ENCODE measurements around the gene GPS1. TPM values are rescaled to one million over a fixed set of nuclear protein-coding genes. Genes with fewer than 3 reads are reported as not detected.

The GPS1 gene
- polyA plus RNA-seq, 1 of the 3 experiments (the other 2 are of a cell fraction): 264 TPM

DNA sequence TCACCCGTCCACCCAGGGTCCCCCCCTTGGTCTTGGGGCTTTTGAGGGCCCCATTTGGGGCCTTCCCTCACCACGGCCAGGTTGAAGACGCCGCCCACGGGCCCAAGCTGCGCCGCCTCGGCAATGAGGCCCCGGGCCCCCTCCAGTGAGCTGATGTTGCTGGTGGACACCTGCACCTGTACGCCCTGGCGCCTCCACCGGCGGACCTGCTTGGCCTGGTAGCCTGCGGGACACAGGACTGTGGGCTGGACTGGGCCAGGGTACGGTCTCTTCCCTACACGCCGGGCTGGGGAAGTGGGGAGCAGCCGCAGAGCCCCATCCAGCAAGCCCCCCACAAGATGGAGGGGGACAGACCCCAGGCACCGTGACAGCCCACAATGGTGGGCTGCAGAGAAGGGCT, 30.8 kb downstream of the GPS1 start:
- no peak overlapping the region for H3K4me2 ChIP-seq
- POLR2A ChIA-PET: interaction anchor here (0.7 kb wide), 1 partner anchor 23 kb away, joined by 3 read pairs; no protein-coding TSS in a partner anchor
- WGBS (ENCODE audit: low lambda C conversion rate): 98% methylated on average over 19 of the region's 19 CpGs
- no peaks in the 10 kb centered on the region for H3K79me2 ChIP-seq (ENCODE audit: insufficient read depth)
- H3K9ac ChIP-seq: no peak overlapping the region
- no peaks in the 10 kb centered on the region for H3K9me2 ChIP-seq
- CTCF ChIA-PET: interaction anchor here (1.2 to 2.6 kb wide), 3 partner anchors 20 to 123 kb away, joined by 3 to 12 read pairs (median 4); no protein-coding TSS in a partner anchor
- DNase-seq: no peak
- H2AFZ ChIP-seq (ENCODE audit: low read depth): no peak overlapping the region
- H3K4me3 ChIP-seq (ENCODE audit: low read depth in 2 of 2, low read length in 1 of 2): no peak overlapping the region
- no peaks in the 10 kb centered on the region for H4K20me1 ChIP-seq (ENCODE audit: insufficient read depth)
- no peak overlapping the region for H3K27ac ChIP-seq (ENCODE audit: low read depth in 2 of 2, low read length in 1 of 2)
- TF ChIP-seq RAD21 (IDR thresholded peaks at IDR 0.05; ENCODE audit: low read length) (no peak), NFIC (IDR thresholded peaks at IDR 0.05; ENCODE audit: borderline replicate concordance) (no peak), MEF2A (IDR thresholded peaks at IDR 0.05; ENCODE audit: borderline replicate concordance, low read depth) (no peak), MXI1 (IDR thresholded peaks at IDR 0.05; ENCODE audit: low read depth, low read length) (no peak), EP300 (IDR thresholded peaks at IDR 0.05; ENCODE audit: borderline replicate concordance in 1 of 2, low read depth in 1 of 2, low read length in 1 of 2) (no peak), GATA2 (CRISPR knock-in tag; IDR thresholded peaks at IDR 0.05) (no peak), YY1 (IDR thresholded peaks at IDR 0.05; ENCODE audit: low read depth) (no peak), POLR2AphosphoS5 (IDR thresholded peaks at IDR 0.05; ENCODE audit: low read depth, low read length) (no peak), SIN3A (IDR thresholded peaks at IDR 0.05; ENCODE audit: borderline replicate concordance, low read depth, low read length) (no peak), GABPA (IDR thresholded peaks at IDR 0.05; ENCODE audit: low read depth) (no peak), EZH2phosphoT487 (IDR thresholded peaks at IDR 0.05; ENCODE audit: borderline replicate concordance, low read depth) (no peak)
- TF ChIP-seq, protein P1, sequence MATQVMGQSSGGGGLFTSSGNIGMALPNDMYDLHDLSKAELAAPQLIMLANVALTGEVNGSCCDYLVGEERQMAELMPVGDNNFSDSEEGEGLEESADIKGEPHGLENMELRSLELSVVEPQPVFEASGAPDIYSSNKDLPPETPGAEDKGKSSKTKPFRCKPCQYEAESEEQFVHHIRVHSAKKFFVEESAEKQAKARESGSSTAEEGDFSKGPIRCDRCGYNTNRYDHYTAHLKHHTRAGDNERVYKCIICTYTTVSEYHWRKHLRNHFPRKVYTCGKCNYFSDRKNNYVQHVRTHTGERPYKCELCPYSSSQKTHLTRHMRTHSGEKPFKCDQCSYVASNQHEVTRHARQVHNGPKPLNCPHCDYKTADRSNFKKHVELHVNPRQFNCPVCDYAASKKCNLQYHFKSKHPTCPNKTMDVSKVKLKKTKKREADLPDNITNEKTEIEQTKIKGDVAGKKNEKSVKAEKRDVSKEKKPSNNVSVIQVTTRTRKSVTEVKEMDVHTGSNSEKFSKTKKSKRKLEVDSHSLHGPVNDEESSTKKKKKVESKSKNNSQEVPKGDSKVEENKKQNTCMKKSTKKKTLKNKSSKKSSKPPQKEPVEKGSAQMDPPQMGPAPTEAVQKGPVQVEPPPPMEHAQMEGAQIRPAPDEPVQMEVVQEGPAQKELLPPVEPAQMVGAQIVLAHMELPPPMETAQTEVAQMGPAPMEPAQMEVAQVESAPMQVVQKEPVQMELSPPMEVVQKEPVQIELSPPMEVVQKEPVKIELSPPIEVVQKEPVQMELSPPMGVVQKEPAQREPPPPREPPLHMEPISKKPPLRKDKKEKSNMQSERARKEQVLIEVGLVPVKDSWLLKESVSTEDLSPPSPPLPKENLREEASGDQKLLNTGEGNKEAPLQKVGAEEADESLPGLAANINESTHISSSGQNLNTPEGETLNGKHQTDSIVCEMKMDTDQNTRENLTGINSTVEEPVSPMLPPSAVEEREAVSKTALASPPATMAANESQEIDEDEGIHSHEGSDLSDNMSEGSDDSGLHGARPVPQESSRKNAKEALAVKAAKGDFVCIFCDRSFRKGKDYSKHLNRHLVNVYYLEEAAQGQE (IDR thresholded peaks at IDR 0.05; ENCODE audit: low read depth, low read length): no peak
- TF ChIP-seq, protein P2, sequence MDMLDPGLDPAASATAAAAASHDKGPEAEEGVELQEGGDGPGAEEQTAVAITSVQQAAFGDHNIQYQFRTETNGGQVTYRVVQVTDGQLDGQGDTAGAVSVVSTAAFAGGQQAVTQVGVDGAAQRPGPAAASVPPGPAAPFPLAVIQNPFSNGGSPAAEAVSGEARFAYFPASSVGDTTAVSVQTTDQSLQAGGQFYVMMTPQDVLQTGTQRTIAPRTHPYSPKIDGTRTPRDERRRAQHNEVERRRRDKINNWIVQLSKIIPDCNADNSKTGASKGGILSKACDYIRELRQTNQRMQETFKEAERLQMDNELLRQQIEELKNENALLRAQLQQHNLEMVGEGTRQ (IDR thresholded peaks at IDR 0.05; ENCODE audit: borderline replicate concordance, low read depth, low read length): no peak
- H3K27me3 ChIP-seq (ENCODE audit: insufficient read depth): no peaks in the 10 kb centered on the region
- H3K36me3 ChIP-seq (replicated peaks in 1 of 2; ENCODE audit: control insufficient read depth in 1 of 2, insufficient read depth in 2 of 2, low read length in 1 of 2): peaks cover 23 to 89% of the 10 kb centered on the region in 2 experiments
- no peaks in the 10 kb centered on the region for H3K9me3 ChIP-seq
- no peaks in the 10 kb centered on the region for H3K4me1 ChIP-seq (ENCODE audit: control insufficient read depth in 1 of 2, insufficient read depth in 2 of 2, low read depth in 1 of 2, low read length in 1 of 2)
- H3F3A ChIP-seq (replicated peaks; ENCODE audit: insufficient read depth): peaks cover 6% of the 10 kb centered on the region

DNA sequence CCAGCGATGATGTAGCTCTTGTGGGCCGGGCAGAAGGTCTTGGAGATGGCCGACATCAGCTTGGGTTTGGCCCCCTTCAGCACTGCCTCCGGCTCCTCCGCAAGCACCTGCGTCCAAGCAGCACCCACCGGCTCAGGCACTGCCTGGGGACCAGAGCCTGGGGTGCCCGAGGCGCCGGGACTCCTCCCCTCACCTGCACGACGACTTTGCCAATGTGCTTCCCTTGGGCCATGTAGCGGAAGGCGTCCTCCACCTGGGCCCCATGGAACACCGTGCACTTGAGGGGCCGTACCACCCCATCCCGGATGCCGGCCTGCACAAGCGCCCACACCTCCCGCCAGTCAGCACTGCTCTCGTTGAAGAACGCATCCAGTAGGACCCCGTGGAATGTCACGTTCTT, 31.3 kb downstream of the GPS1 start:
- no peaks in the 10 kb centered on the region for H3K79me2 ChIP-seq (ENCODE audit: insufficient read depth)
- H3K27me3 ChIP-seq (ENCODE audit: insufficient read depth): no peaks in the 10 kb centered on the region
- peaks cover 6% of the 10 kb centered on the region for H3F3A ChIP-seq (replicated peaks; ENCODE audit: insufficient read depth)
- no peak for DNase-seq
- H3K4me2 ChIP-seq: no peak overlapping the region
- TF ChIP-seq TAF1 (IDR thresholded peaks at IDR 0.05; ENCODE audit: borderline replicate concordance, low read depth, low read length): no peak
- POLR2A ChIA-PET: no interaction called here
- H3K9me2 ChIP-seq: no peaks in the 10 kb centered on the region
- H3K9me3 ChIP-seq: no peaks in the 10 kb centered on the region
- H3K9ac ChIP-seq: no peak overlapping the region
- H3K4me3 ChIP-seq (ENCODE audit: low read depth in 2 of 2, low read length in 1 of 2): no peak overlapping the region; a peak in 1 of 4 replicates
- no peaks in the 10 kb centered on the region for H3K4me1 ChIP-seq (ENCODE audit: control insufficient read depth in 1 of 2, insufficient read depth in 2 of 2, low read depth in 1 of 2, low read length in 1 of 2)
- CTCF ChIA-PET: interaction anchor here (1.2 to 2.6 kb wide), 4 partner anchors 21 to 124 kb away, joined by 3 to 12 read pairs (median 6); no protein-coding TSS in a partner anchor
- H3K36me3 ChIP-seq (replicated peaks in 1 of 2; ENCODE audit: control insufficient read depth in 1 of 2, insufficient read depth in 2 of 2, low read length in 1 of 2): peaks cover 19 to 94% of the 10 kb centered on the region in 2 experiments
- H2AFZ ChIP-seq (ENCODE audit: low read depth): no peak overlapping the region
- no peak overlapping the region for H3K27ac ChIP-seq (ENCODE audit: low read depth in 2 of 2, low read length in 1 of 2)
- no peaks in the 10 kb centered on the region for H4K20me1 ChIP-seq (ENCODE audit: insufficient read depth)
- 94% methylated on average over 21 of the region's 24 CpGs for WGBS (ENCODE audit: low lambda C conversion rate)

Data from SK-N-SH (cell line).